Colon (tissue), 2 donors: ENCODE measurements around the gene SIGLEC10.
"Not testable (repeated sequence)": the region's sequence is repeated elsewhere in the genome, so short reads cannot be mapped to it uniquely, and the experiment has no call there.

Experiments used
- FAIRE-seq: peaks from 2 replicates; lab custom pipeline; 2012; peaks lifted over from hg19 to GRCh38; lab: Jason Lieb, UNC
- donor health status: control.
- donor health status: control.

SIGLEC10 gene

GRCh38 chr19:51417107-51417809, at the start of gene SIGLEC10:
Gene SIGLEC10, minus strand, starts transcription at chr19:51417642. Its CDS starts 61 bp downstream, at chr19:51417581.
- FAIRE-seq: no peak

- no peak for FAIRE-seq
These were observed 49.3 kb upstream of the SIGLEC10 start for GRCh38 chr19:51466723-51467122.

- not testable (repeated sequence) for FAIRE-seq
These were observed 46.6 kb upstream of the SIGLEC10 start for GRCh38 chr19:51463976-51464581.

DNA sequence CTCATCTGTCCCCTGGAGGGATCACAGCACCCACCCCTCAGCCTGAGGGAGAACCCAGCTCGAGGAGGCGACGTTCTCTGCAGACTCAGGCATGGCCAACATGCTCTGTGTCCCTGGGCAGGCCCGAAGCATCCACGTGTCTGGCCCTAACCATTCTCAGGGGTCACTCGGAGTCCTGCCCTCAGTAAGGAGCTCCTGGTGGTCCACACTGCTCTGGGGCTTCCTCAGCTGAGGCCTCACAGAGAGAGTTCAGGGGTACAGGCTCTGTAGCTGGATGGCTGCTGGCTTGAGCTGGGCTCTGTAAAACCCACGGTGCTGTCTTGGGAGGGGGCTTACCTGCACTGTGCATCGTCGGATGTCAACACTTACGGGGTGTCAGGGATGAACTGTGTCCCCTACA, 45.2 kb upstream of the SIGLEC10 start:
- FAIRE-seq: no peak

- FAIRE-seq: no peak
These were observed 44.8 kb upstream of the SIGLEC10 start for GRCh38 chr19:51462276-51462675.

DNA sequence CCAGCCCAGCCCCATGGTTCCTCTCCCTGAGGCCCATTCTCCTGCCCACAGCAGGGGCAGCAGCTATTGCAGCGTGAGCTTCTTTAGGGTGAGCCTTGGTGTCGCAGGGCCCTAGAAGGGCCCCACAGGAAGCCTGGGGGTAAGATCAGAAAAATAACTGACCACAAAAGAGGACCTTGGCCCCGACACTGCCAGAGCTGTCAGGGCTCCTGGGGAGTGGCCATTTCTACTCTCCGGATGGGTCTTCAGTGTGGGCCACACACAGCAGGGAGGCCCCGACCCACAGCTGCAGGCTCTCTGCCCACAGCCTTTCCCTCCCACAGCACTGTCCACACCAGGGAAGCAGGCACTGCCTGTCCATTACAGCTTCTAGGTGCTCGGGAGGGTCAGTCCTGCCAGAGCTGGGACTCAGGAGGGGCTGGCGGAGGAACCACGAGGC, 44.3 kb upstream of the SIGLEC10 start:
- no peak for FAIRE-seq

GRCh38 chr19:51460164-51460992, 42.9 kb upstream of the SIGLEC10 start:
- no peak for FAIRE-seq

GRCh38 chr19:51458899-51459505, 41.6 kb upstream of the SIGLEC10 start:
- no peak for FAIRE-seq

GRCh38 chr19:51458051-51458645, 40.7 kb upstream of the SIGLEC10 start, which contains the start of gene SIGLEC8:
Gene SIGLEC8, minus strand, starts transcription at chr19:51458454. Its CDS starts 67 bp downstream, at chr19:51458387.
- FAIRE-seq: no peak

DNA sequence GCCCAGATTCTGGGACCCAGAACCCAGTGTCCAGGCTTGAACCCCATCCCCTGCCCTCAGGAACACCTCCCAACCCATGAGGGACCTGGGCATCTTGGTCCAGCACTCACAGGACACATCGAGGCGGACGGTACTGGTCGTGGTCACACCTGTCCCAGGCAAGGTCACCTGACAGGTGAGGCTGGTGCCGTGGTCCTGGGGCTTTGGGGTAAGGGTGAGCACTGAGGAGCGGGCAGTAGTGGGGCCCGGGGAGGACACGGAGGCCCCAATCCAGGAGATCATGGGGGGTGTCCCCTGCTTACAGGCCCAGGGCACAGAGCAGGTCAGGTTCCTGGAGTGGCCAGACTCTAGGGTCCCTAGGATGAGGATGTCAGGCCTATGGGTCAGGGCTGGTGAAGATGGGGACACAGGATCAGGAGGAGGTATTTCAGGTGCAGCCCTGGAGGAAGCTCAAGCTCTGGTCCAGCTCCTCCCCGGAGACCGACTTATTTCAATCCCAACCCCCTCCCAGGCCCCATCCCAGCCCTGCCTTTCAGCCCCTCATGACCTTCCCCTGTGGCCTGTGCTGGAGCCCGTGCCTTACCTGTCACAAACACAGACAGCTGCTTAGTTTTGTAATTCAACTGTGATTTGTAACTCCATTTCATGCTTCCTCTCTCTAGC, 40.0 kb upstream of the SIGLEC10 start:
- FAIRE-seq: no peak

GRCh38 chr19:51456541-51457290, 39.3 kb upstream of the SIGLEC10 start:
- no peak for FAIRE-seq

- no peak for FAIRE-seq
These were observed 33.4 kb upstream of the SIGLEC10 start for GRCh38 chr19:51450730-51451307.

DNA sequence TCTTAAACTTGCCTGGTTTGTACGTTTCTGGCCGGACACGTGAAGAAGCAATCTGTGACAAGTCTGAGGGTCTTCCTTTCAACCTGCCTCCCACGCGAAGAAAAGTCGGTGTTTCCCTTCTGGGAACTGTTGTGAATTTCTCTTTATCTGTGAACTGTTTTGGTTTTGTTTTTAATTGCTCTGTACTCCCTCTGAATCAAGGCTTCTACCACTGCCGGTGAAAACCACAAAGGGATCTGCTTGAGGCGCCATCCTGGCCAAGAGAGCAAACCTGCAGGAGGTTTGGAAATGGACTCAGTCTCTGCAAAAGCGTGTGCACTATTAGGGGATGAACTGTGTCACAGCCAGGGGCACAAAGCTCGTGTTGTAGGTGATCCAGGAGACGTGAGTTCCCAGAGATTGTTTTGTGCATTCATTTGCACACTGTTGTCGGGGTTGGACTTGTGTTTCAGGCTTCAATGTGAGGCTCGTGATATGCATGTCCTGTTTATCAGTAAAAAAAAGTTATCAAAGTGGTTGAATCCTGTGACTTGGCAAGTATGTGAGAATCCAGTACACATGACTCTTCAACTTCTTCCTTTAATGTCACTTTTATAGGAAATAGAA, 31.1 kb upstream of the SIGLEC10 start:
- FAIRE-seq: no peak

DNA sequence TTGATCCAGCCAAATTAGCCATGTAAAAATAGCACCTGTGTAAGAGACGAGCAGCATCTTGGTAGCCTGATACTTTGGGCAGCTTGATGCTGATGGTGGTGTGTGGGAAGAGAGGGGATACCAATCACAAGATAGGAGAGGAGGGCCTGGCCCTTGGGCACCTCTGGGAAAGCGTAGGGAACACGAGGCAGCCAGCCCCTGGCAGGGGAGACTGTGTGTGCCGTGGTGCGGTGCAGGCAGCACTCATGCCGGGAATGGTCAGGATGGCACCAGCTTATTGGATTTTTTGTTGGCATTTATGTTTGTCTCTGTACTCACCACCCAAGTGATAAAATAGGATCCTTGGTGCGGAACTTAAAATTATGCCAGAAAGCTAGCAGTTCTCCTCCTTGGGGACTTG, 30.6 kb upstream of the SIGLEC10 start:
- FAIRE-seq: no peak

DNA sequence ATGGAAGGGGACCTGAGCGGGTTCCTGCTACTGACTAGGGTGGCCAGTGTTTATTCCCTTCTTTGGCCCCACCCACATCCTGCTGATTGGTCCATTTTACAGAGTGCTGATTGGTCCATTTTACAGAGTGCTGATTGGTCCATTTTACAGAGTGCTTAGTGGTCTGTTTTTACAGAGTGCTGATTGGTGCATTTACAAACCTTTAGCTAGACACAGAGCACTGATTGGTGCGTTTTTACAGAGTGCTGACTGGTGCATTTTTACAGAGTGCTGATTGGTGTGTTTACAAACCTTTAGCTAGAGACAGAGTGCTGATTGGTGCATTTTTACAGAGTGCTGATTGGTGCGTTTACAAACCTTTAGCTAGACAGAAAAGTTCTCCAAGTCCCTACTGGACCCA, 30.1 kb upstream of the SIGLEC10 start:
- not testable (repeated sequence) for FAIRE-seq

DNA sequence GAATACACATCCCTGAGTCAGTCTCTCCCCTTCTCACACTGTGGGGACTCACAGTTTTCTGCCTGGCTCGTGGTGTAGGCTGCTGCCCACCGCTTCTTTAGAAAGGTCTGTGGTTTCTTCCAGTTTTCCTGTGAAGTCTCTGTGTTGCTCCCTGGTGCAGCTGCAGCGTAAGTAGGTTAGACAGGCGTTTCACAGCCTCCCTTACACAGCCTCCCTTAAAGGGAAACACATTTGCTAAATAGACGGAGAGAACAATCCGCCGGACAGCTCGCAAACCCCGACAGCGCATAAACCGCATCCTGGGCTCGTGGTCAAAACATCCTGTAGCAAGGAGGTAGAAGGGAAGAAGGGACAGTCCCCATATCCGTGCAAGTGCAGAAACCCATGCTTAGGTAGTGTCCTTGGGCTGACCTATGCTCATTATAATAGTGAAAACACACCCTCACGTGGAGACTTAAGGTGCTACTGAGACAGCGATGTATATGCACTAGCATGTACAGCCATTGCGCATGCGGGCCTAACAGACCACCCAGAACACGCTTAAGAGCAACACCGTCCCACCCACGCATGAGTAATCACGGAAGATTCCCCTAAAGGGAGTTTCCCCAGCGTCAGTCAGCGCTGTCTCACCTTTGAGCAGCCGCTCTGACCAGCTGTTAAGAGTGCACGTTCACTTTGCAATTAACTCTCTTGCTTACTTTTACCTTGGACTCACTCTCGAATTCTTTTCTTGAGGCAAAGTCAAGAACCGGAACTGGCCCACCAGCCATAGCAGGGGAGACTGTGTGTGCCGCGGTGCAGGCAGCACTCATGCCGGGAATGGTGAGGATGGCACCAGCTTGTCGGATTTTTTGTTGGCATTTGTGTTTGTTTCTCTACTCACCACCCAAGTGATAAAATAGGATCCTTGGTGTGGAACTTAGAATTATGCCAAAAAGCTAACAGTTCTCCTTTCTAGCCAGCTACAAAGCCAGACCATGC, 24.3 kb upstream of the SIGLEC10 start:
- FAIRE-seq: no peak

DNA sequence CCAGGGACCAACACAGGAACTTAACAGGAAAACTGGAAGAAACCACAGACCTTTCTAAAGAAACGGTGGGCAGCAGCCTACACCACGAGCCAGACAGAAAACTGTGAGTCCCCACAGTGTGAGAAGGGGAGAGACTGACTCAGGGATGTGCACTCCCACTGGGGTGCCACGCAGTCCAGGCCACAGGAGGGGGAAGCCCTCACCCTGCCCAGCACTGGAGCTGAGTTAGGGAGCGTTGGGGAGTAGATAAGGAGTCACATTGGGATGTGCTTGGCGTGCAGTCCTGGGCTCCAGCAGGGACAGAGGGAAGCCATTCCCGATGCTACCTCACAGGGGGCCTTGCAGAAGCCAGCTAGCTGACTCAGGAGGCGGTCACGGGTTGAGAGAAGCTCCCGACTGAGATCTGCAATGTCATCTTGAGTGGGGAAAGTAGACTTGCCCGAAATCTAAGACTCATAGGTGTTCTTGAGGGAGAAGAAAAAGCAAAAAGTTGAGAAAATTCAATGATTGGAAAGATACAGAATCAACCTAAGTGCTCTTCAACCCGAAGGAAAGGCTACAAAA, 23.5 kb upstream of the SIGLEC10 start:
- FAIRE-seq: no peak

- FAIRE-seq: no peak
These were observed 22.6 kb upstream of the SIGLEC10 start for GRCh38 chr19:51440052-51440451.
